HG02852 (cell line): ENCODE measurements around the gene SLITRK5.

Experiments used
- ATAC-seq: cut with Tn5 transposase; IDR thresholded peaks from one replicate; pipeline ENCODE4 v1.9.1; 2021; ENCODE audit warnings: mild to moderate bottlenecking, moderate library complexity; ENCODE audit not compliant: unreplicated experiment

The SLITRK5 gene

GRCh38 chr13:87698268-87698667 lies 27.1 kb downstream of the SLITRK5 start:
- ATAC-seq = no peak

- no peak for ATAC-seq
Observed at GRCh38 chr13:87709947-87710346, 38.8 kb downstream of the SLITRK5 start.

- no peak for ATAC-seq
Observed at GRCh38 chr13:87712012-87712411, 40.8 kb downstream of the SLITRK5 start.
